ENCODE measurements around the gene RASGRF1. TPM values are rescaled to one million over a fixed set of nuclear protein-coding genes. Genes with fewer than 3 reads are reported as not detected.
A peak's percentile ranks its signal among the peaks of the same experiment; 100 is the strongest.
"Not testable (repeated sequence)": the region's sequence is repeated elsewhere in the genome, so short reads cannot be mapped to it uniquely, and the experiment has no call there.

Gene RASGRF1
- total RNA-seq, 1 donor from 2014 or later: 0.48 TPM

DNA sequence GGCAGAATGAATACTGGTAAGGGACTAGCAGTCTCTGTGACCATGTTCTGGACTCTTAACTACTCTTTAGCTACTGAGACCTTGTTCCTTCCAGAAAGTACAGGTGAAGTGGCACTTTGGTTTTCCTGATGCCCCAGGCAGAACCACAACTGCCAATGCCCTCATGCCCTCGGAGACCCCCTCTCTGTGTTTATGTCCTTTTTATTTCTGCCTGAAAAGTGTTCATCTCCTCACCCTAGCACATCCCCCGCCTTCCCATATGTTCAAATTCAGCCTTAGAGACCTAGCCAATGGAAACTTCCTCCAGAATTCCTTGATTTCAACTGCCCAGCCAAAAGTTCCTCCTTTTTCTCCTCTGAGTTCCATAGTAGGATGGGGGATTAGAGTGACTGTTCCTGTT lies 23.3 kb upstream of the RASGRF1 start:
- no peak overlapping the region for H3K4me3 Mint-ChIP-seq (ENCODE audit: unreplicated experiment)
- no peaks in the 10 kb centered on the region for H3K4me1 Mint-ChIP-seq (ENCODE audit: unreplicated experiment)
- H3K27me3 Mint-ChIP-seq (ENCODE audit: unreplicated experiment): peaks cover 52% of the 10 kb centered on the region
- no peak for DNase-seq (ENCODE audit: extremely low spot score, unreplicated experiment)
- no peak overlapping the region for H3K27ac Mint-ChIP-seq (ENCODE audit: unreplicated experiment)
- H3K9me3 Mint-ChIP-seq (ENCODE audit: unreplicated experiment): no peaks in the 10 kb centered on the region
- H3K36me3 Mint-ChIP-seq (ENCODE audit: unreplicated experiment): no peaks in the 10 kb centered on the region
- TF ChIP-seq CTCF (IDR thresholded peaks at IDR 0.05): no peak

DNA sequence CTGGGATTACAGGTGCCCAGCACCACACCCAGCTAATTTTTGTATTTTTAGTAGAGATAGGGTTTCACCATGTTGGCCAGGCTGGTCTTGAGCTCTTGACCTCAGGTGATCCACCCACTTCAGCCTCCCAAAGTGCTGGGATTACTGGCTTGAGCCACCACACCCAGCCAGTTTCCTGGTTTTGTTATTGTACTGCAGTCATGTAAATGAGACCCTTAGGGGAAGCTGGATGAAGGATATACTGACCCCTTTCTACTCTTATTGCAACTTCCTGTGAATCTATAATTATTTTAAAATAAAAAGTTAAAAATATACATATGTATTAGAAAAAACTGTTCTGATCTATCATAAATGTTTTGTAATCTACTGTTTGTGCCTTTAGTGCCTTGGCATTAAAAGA lies 20.8 kb upstream of the RASGRF1 start:
- H3K27ac Mint-ChIP-seq (ENCODE audit: unreplicated experiment); H3K9me3 Mint-ChIP-seq (ENCODE audit: unreplicated experiment); DNase-seq (ENCODE audit: extremely low spot score, unreplicated experiment); H3K36me3 Mint-ChIP-seq (ENCODE audit: unreplicated experiment); H3K4me3 Mint-ChIP-seq (ENCODE audit: unreplicated experiment); H3K4me1 Mint-ChIP-seq (ENCODE audit: unreplicated experiment): not testable (repeated sequence)
- H3K27me3 Mint-ChIP-seq (ENCODE audit: unreplicated experiment): peaks cover 56% of the 10 kb centered on the region

DNA sequence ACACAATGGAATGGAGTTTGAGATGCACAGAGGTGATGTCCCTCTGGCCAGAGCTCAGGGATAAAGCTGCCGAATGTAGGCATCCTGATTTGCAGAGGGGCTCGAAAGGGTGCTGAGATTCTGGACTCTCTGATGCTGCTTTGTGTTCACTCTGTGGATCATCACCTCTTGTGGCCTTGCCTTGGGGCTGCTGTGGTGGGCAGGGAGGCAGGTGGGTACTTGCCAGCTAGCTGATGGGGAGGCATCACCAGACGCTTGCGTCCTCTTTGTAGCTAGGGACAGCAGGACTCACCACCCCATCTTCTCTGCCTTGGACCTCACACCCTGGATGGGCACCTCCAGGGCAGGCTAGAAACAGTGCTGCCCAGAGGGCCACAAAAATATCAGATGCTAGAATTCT lies 14.6 kb upstream of the RASGRF1 start:
- Mint-ChIP-seq H3K4me3 (ENCODE audit: unreplicated experiment) (no peak overlapping the region), H3K36me3 (ENCODE audit: unreplicated experiment) (no peaks in the 10 kb centered on the region), H3K4me1 (ENCODE audit: unreplicated experiment) (no peaks in the 10 kb centered on the region), H3K27ac (ENCODE audit: unreplicated experiment) (no peak overlapping the region), H3K9me3 (ENCODE audit: unreplicated experiment) (no peaks in the 10 kb centered on the region), H3K27me3 (ENCODE audit: unreplicated experiment) (peaks cover 65% of the 10 kb centered on the region)
- no peak for TF ChIP-seq CTCF (IDR thresholded peaks at IDR 0.05)
- no peak for DNase-seq (ENCODE audit: extremely low spot score, unreplicated experiment)

DNA sequence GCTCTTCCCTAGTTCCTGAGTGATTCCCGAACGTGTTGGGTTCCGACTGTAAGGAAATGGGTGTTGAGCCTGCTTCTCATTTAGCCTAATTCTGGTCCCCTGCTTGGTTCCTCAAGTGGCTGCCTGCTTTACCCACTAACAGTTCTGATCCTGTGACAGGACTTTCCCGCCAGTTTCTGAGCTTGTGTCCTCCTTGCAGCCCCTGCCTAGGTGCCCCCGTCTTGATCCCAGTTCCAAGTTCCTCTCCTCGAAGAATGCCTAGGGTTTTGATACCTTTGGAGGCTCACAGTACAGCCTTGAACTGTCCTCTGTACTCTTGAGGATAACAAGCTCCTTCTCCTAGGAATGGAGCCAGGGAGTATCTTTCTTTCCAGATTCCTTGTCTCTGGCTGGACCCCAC lies 12.0 kb upstream of the RASGRF1 start:
- Mint-ChIP-seq H3K9me3 (ENCODE audit: unreplicated experiment) (no peaks in the 10 kb centered on the region), H3K27me3 (ENCODE audit: unreplicated experiment) (peaks cover 69% of the 10 kb centered on the region), H3K27ac (ENCODE audit: unreplicated experiment) (no peak overlapping the region), H3K36me3 (ENCODE audit: unreplicated experiment) (no peaks in the 10 kb centered on the region), H3K4me3 (ENCODE audit: unreplicated experiment) (no peak overlapping the region), H3K4me1 (ENCODE audit: unreplicated experiment) (no peaks in the 10 kb centered on the region)
- no peak for TF ChIP-seq CTCF (IDR thresholded peaks at IDR 0.05)
- DNase-seq (ENCODE audit: extremely low spot score, unreplicated experiment): peak; percentile 44

- no peak overlapping the region for H3K4me3 Mint-ChIP-seq (ENCODE audit: unreplicated experiment)
- peaks cover 72% of the 10 kb centered on the region for H3K27me3 Mint-ChIP-seq (ENCODE audit: unreplicated experiment)
- no peaks in the 10 kb centered on the region for H3K36me3 Mint-ChIP-seq (ENCODE audit: unreplicated experiment)
- H3K4me1 Mint-ChIP-seq (ENCODE audit: unreplicated experiment): no peaks in the 10 kb centered on the region
- H3K9me3 Mint-ChIP-seq (ENCODE audit: unreplicated experiment): no peaks in the 10 kb centered on the region
- TF ChIP-seq CTCF (IDR thresholded peaks at IDR 0.05): no peak
- peak; percentile 40 for DNase-seq (ENCODE audit: extremely low spot score, unreplicated experiment)
- H3K27ac Mint-ChIP-seq (ENCODE audit: unreplicated experiment): no peak overlapping the region
Observed at GRCh38 chr15:79101866-79102581, 11.4 kb upstream of the RASGRF1 start.
